Measurements from ENCODE around the gene AK3. TPM values are rescaled to one million over a fixed set of nuclear protein-coding genes. Genes with fewer than 3 reads are reported as not detected.

AK3 gene
- total and polyA plus RNA-seq, 9 of the 15 experiments (the other 6 are each of a cell fraction or from before 2014, with no cell fraction given) = 12.2 to 78.6 (median 41.8) TPM

GRCh38 chr9:4741365-4742089, 525 bp upstream of the AK3 start (continued):
- no peak for TF ChIP-seq THAP7 (CRISPR knock-in tag; IDR thresholded peaks at IDR 0.05)
- peak; percentile 7 for TF ChIP-seq PCBP1 (IDR thresholded peaks at IDR 0.05; ENCODE audit: low read depth, low read length, poor library complexity, severe bottlenecking)
- TF ChIP-seq TAF1 (IDR thresholded peaks at IDR 0.05; ENCODE audit: control insufficient read depth, extremely low read depth, insufficient read depth, low read length, severe bottlenecking) = peak; percentile 19
- TF ChIP-seq TOE1 (IDR thresholded peaks at IDR 0.05; ENCODE audit: borderline replicate concordance) = 0 out of 2 replicates have a peak, but pooled peaks have one; percentile 43
- TF ChIP-seq TOE1 (CRISPR knock-in tag; IDR thresholded peaks at IDR 0.05; ENCODE audit: borderline replicate concordance, low read depth) = no peak
- peak; percentile 12; the same call in 1 of the 2 replicates for TF ChIP-seq SUPT5H (IDR thresholded peaks at IDR 0.05)
- TF ChIP-seq ZBTB7A (IDR thresholded peaks at IDR 0.05; ENCODE audit: borderline replicate concordance, control insufficient read depth, low read depth, low read length) = peak; percentile 25
- TF ChIP-seq MCM5 (IDR thresholded peaks at IDR 0.05; ENCODE audit: low read depth) = no peak
- TF ChIP-seq ZNF384 (IDR thresholded peaks at IDR 0.05; ENCODE audit: low read depth, low read length) = no peak
- TF ChIP-seq TRIM24 (IDR thresholded peaks at IDR 0.05) = 0 out of 4 replicates have a peak, but pooled peaks of 1 of the 2 experiments have one; percentile 9
- TF ChIP-seq, protein P1, sequence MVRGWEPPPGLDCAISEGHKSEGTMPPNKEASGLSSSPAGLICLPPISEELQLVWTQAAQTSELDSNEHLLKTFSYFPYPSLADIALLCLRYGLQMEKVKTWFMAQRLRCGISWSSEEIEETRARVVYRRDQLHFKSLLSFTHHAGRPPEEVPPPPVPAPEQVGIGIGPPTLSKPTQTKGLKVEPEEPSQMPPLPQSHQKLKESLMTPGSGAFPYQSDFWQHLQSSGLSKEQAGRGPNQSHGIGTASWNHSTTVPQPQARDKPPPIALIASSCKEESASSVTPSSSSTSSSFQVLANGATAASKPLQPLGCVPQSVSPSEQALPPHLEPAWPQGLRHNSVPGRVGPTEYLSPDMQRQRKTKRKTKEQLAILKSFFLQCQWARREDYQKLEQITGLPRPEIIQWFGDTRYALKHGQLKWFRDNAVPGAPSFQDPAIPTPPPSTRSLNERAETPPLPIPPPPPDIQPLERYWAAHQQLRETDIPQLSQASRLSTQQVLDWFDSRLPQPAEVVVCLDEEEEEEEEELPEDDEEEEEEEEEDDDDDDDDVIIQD (CRISPR knock-in tag; IDR thresholded peaks at IDR 0.05) = no peak
- TF ChIP-seq POLR2A (conservative IDR thresholded peaks at IDR 0.05) = peak; percentile 47; the same call in 1 of the 2 replicates
- TF ChIP-seq CCAR2 (IDR thresholded peaks at IDR 0.05; ENCODE audit: low read depth, low read length) = 0 out of 2 replicates have a peak, but pooled peaks have one; percentile 31
- 0 out of 2 replicates have a peak, but pooled peaks have one; percentile 3 for TF ChIP-seq CXXC5 (CRISPR knock-in tag; IDR thresholded peaks at IDR 0.05)
- peak; percentile 10 for TF ChIP-seq KDM5B (IDR thresholded peaks at IDR 0.05; ENCODE audit: insufficient replicate concordance, low read depth, low read length)
- 0 out of 2 replicates have a peak, but pooled peaks have one; percentile 21 for TF ChIP-seq ZBTB2 (IDR thresholded peaks at IDR 0.05)

All from K562 (cell line).